Neutrophil (primary cell): ENCODE results near the gene IL17RB.

Experiments
- H3K27ac ChIP-seq: fragments of 200-600 bp; sonication (generic); 2 replicates; pipeline ENCODE4 v1.5.1; 2016; ENCODE audit warnings: mild to moderate bottlenecking, moderate library complexity
- H3K27me3 ChIP-seq: fragments of 200-600 bp; sonication (generic); 2 replicates; pipeline ENCODE4 v1.6.0; 2016; ENCODE audit warnings: mild to moderate bottlenecking
- H3K36me3 ChIP-seq: fragments of 200-600 bp; sonication (generic); 2 replicates; pipeline ENCODE4 v1.5.1; 2017
- H3K4me1 ChIP-seq, 2 experiments: fragments of 200-600 bp in 1 of 2; sonication (generic) in 1 of 2; 1 replicate in 1 of 2; 2 replicates in 1 of 2; pipeline versions ENCODE4 v1.5.1 to v1.6.1; 2013 to 2016; ENCODE audit warnings: low read depth in 1 of 2, low read length in 1 of 2, mild to moderate bottlenecking in 1 of 2, moderate library complexity in 1 of 2; ENCODE audit not compliant: control insufficient read depth in 1 of 2, insufficient read depth in 1 of 2
- H3K4me3 ChIP-seq, 2 experiments: fragments of 200-600 bp in 1 of 2; sonication (generic) in 1 of 2; 1 replicate in 1 of 2; 2 replicates in 1 of 2; pipeline ENCODE4 v1.5.1; 2013 to 2016; ENCODE audit warnings: low read depth in 1 of 2, low read length in 1 of 2, mild to moderate bottlenecking in 1 of 2, moderate library complexity in 1 of 2
- H3K9me3 ChIP-seq: fragments of 200-600 bp; sonication (generic); 2 replicates; pipeline ENCODE4 v1.5.1; 2016
- CTCF ChIP-seq: fragments of 200-600 bp; sonication (generic); IDR thresholded peaks from 2 replicates; pipeline ENCODE4 v1.5.1; 2016; ENCODE audit warnings: antibody characterized with exemption

IL17RB gene

GRCh38 chr3:53849916-53850315 lies 3.5 kb downstream of the IL17RB start:
- H3K4me1 ChIP-seq, result peaks cover 15 to 17% of the 10 kb centered on the region in 2 experiments
- H3K27ac ChIP-seq, result no peak overlapping the region
- TF ChIP-seq CTCF, result no peak
- no peaks in the 10 kb centered on the region for H3K9me3 ChIP-seq
- H3K27me3 ChIP-seq, result peaks cover 74% of the 10 kb centered on the region
- no peak overlapping the region for H3K4me3 ChIP-seq
- no peaks in the 10 kb centered on the region for H3K36me3 ChIP-seq

- Histone ChIP-seq H3K27ac (no peak overlapping the region), H3K4me3 (no peak overlapping the region), H3K27me3 (peaks cover 73% of the 10 kb centered on the region), H3K4me1 (peaks cover 9% of the 10 kb centered on the region in 2 experiments), H3K36me3 (no peaks in the 10 kb centered on the region), H3K9me3 (no peaks in the 10 kb centered on the region)
- TF ChIP-seq CTCF, result no peak
Observed at GRCh38 chr3:53850895-53851294, 4.5 kb downstream of the IL17RB start.

- H3K36me3 ChIP-seq, result peaks cover 28% of the 10 kb centered on the region
- peaks cover 23% of the 10 kb centered on the region for H3K27me3 ChIP-seq
- no peaks in the 10 kb centered on the region for H3K9me3 ChIP-seq
- H3K4me3 ChIP-seq, result no peak overlapping the region
- H3K27ac ChIP-seq, result no peak overlapping the region
- no peaks in the 10 kb centered on the region for H3K4me1 ChIP-seq
- TF ChIP-seq CTCF, result no peak
Observed at GRCh38 chr3:53856964-53857363, 10.6 kb downstream of the IL17RB start.

GRCh38 chr3:53858096-53858741 lies 11.9 kb downstream of the IL17RB start:
- peaks cover 40% of the 10 kb centered on the region for H3K36me3 ChIP-seq
- peaks cover 21% of the 10 kb centered on the region for H3K27me3 ChIP-seq
- no peaks in the 10 kb centered on the region for H3K9me3 ChIP-seq
- H3K4me1 ChIP-seq, result no peaks in the 10 kb centered on the region
- no peak for TF ChIP-seq CTCF
- no peak overlapping the region for H3K27ac ChIP-seq
- no peak overlapping the region for H3K4me3 ChIP-seq

- no peaks in the 10 kb centered on the region for H3K4me1 ChIP-seq
- H3K27me3 ChIP-seq, result peaks cover 20% of the 10 kb centered on the region
- H3K36me3 ChIP-seq, result peaks cover 50% of the 10 kb centered on the region
- TF ChIP-seq CTCF, result no peak
- no peak overlapping the region for H3K27ac ChIP-seq
- no peak overlapping the region for H3K4me3 ChIP-seq
- H3K9me3 ChIP-seq, result no peaks in the 10 kb centered on the region
Observed at GRCh38 chr3:53859178-53859577, 12.8 kb downstream of the IL17RB start.
